SK-N-SH (cell line): Measurements from ENCODE around the gene MCM8. TPM values are rescaled to one million over a fixed set of nuclear protein-coding genes. Genes with fewer than 3 reads are reported as not detected.

ENCODE experiments used
- CTCF ChIA-PET: fragments of 300-600, 350-600 bp; formaldehyde crosslinking; extraction: SDS; loops from one replicate; lab custom pipeline; 2021; lab: Yijun Ruan, JAX
- POLR2A ChIA-PET: fragments of 350-600 bp; sonication (Branson Sonifier 250); formaldehyde crosslinking; extraction: SDS; loops from one replicate; lab custom pipeline; 2020; ENCODE audit warnings: antibody characterized with exemption, inconsistent platforms; lab: Yijun Ruan, JAX
- DNase-seq: peaks from one replicate; pipeline ENCODE4 v3.0.0; 2012
- H2AFZ ChIP-seq: fragments of 200-600 bp; sonication (generic); 2 replicates; pipeline ENCODE4 v1.8.1; 2016; ENCODE audit warnings: antibody characterized with exemption, mild to moderate bottlenecking, low read depth
- H3F3A ChIP-seq: fragments of 200-600 bp; sonication (generic); replicated peaks from 2 replicates; pipeline ENCODE3; 2016; ENCODE audit warnings: antibody characterized with exemption, mild to moderate bottlenecking; ENCODE audit not compliant: insufficient read depth
- H3K27ac ChIP-seq, 2 experiments: fragments of 200-500 bp in 1 of 2; fragments of 200-600 bp in 1 of 2; sonication (Bioruptor generic) in 1 of 2; sonication (generic), shearing (Covaris generic) in 1 of 2; 2 replicates each; pipeline versions ENCODE4 v1.5.1 to v1.6.1; 2014 to 2016; ENCODE audit warnings: low read depth in 2 of 2, inconsistent platforms in 1 of 2, low read length in 1 of 2, mild to moderate bottlenecking in 1 of 2, mixed read lengths in 1 of 2
- H3K27me3 ChIP-seq: fragments of 200-600 bp; sonication (generic), shearing (Covaris generic); 2 replicates; pipeline ENCODE4 v1.6.1; 2016; ENCODE audit warnings: mixed run types; ENCODE audit not compliant: insufficient read depth
- H3K36me3 ChIP-seq, 2 experiments: fragments of 200-500 bp in 1 of 2; fragments of 200-600 bp in 1 of 2; sonication (Bioruptor generic) in 1 of 2; sonication (generic) in 1 of 2; replicated peaks in 1 of 2; 2 replicates each; pipeline versions ENCODE3 to v1.5.1; 2014 to 2016; ENCODE audit warnings: low read length in 1 of 2, mild to moderate bottlenecking in 1 of 2; ENCODE audit not compliant: insufficient read depth in 2 of 2, control insufficient read depth in 1 of 2
- H3K4me1 ChIP-seq, 2 experiments: fragments of 200-500 bp in 1 of 2; fragments of 200-600 bp in 1 of 2; sonication (Bioruptor generic) in 1 of 2; sonication (generic), shearing (Covaris generic) in 1 of 2; 2 replicates each; pipeline versions ENCODE4 v1.5.1 to v1.6.1; 2014 to 2016; ENCODE audit warnings: low read depth in 1 of 2, low read length in 1 of 2, mixed run types in 1 of 2; ENCODE audit not compliant: insufficient read depth in 2 of 2, control insufficient read depth in 1 of 2
- H3K4me2 ChIP-seq: fragments of 200-600 bp; sonication (generic), shearing (Covaris generic); 2 replicates; pipeline ENCODE4 v1.6.1; 2017; ENCODE audit warnings: mixed run types
- H3K4me3 ChIP-seq, 2 experiments: fragments of 200-500 bp in 1 of 2; fragments of 200-600 bp in 1 of 2; sonication (Bioruptor generic) in 1 of 2; sonication (generic), shearing (Covaris generic) in 1 of 2; 2 replicates each; pipeline versions ENCODE4 v1.5.1 to v1.8.1; 2014 to 2016; ENCODE audit warnings: low read depth in 2 of 2, inconsistent platforms in 1 of 2, low read length in 1 of 2, mild to moderate bottlenecking in 1 of 2, mixed read lengths in 1 of 2, moderate library complexity in 1 of 2
- H3K79me2 ChIP-seq: fragments of 200-600 bp; sonication (generic); 2 replicates; pipeline ENCODE4 v1.8.1; 2017; ENCODE audit warnings: mild to moderate bottlenecking; ENCODE audit not compliant: insufficient read depth
- H3K9ac ChIP-seq: fragments of 200-600 bp; sonication (generic); 2 replicates; pipeline ENCODE4 v1.6.1; 2017; ENCODE audit warnings: mixed run types
- H3K9me2 ChIP-seq: fragments of 200-600 bp; sonication (generic); 2 replicates; pipeline ENCODE4 v1.6.1; 2017; ENCODE audit warnings: mixed run types
- H3K9me3 ChIP-seq: fragments of 200-600 bp; sonication (generic); 2 replicates; pipeline ENCODE4 v1.6.1; 2017; ENCODE audit warnings: mixed run types, mild to moderate bottlenecking, moderate library complexity
- H4K20me1 ChIP-seq: fragments of 200-600 bp; sonication (generic); 2 replicates; pipeline ENCODE4 v1.6.1; 2017; ENCODE audit warnings: mild to moderate bottlenecking, mixed run types; ENCODE audit not compliant: insufficient read depth
- CHD2 ChIP-seq: fragments of 150-350 bp; IDR thresholded peaks from 2 replicates; pipeline ENCODE4 v1.6.1; 2018; ENCODE audit warnings: low read length; ENCODE audit not compliant: partially characterized antibody
- EZH2phosphoT487 ChIP-seq: fragments of 200-600 bp; sonication (generic); IDR thresholded peaks from 2 replicates; pipeline ENCODE4 v1.6.1; 2017; ENCODE audit warnings: low read depth, mixed run types, mild to moderate bottlenecking, antibody characterized with exemption, moderate library complexity, borderline replicate concordance
- GABPA ChIP-seq: IDR thresholded peaks from 2 replicates; pipeline ENCODE4 v1.4.0; 2012; ENCODE audit warnings: low read depth, mild to moderate bottlenecking
- IRF3 ChIP-seq: fragments of 150-350 bp; IDR thresholded peaks from 2 replicates; pipeline ENCODE4 v1.6.1; 2016; ENCODE audit warnings: mild to moderate bottlenecking, low read depth, low read length
- MAX ChIP-seq: IDR thresholded peaks from 2 replicates; pipeline ENCODE4 v1.4.0; 2012; ENCODE audit warnings: low read depth
- MEF2A ChIP-seq: IDR thresholded peaks from 2 replicates; pipeline ENCODE4 v1.4.0; 2012; ENCODE audit warnings: low read depth, borderline replicate concordance
- NFIC ChIP-seq: IDR thresholded peaks from 2 replicates; pipeline ENCODE4 v1.4.0; 2012; ENCODE audit warnings: borderline replicate concordance
- NRF1 ChIP-seq: IDR thresholded peaks from 2 replicates; pipeline ENCODE4 v1.6.1; 2012; ENCODE audit warnings: low read depth, mild to moderate bottlenecking, low read length
- POLR2AphosphoS5 ChIP-seq: IDR thresholded peaks from 2 replicates; pipeline ENCODE4 v1.6.1; 2012; ENCODE audit warnings: low read depth, low read length
- RAD21 ChIP-seq: IDR thresholded peaks from 2 replicates; pipeline ENCODE4 v1.6.1; 2012; ENCODE audit warnings: mild to moderate bottlenecking, low read length
- RCOR1 ChIP-seq: fragments of 150-350 bp; IDR thresholded peaks from 2 replicates; pipeline ENCODE4 v1.6.1; 2017; ENCODE audit warnings: antibody characterized with exemption, low read length
- RFX5 ChIP-seq: IDR thresholded peaks from 2 replicates; pipeline ENCODE4 v1.6.1; 2012; ENCODE audit warnings: mild to moderate bottlenecking, improper control_type of control experiment, low read length
- RXRA ChIP-seq: IDR thresholded peaks from 2 replicates; pipeline ENCODE4 v1.4.0; 2012; ENCODE audit warnings: low read depth, mild to moderate bottlenecking, borderline replicate concordance
- SMC3 ChIP-seq: IDR thresholded peaks from 2 replicates; pipeline ENCODE4 v1.6.1; 2012; ENCODE audit warnings: low read depth, low read length, improper control_type of control experiment
- TAF1 ChIP-seq: IDR thresholded peaks from 2 replicates; pipeline ENCODE4 v1.6.1; 2012; ENCODE audit warnings: low read depth, mild to moderate bottlenecking, low read length, moderate library complexity, borderline replicate concordance
- USF2 ChIP-seq: fragments of 150-350 bp; IDR thresholded peaks from 2 replicates; pipeline ENCODE4 v1.6.1; 2017; ENCODE audit warnings: antibody characterized with exemption, low read length, low read depth, borderline replicate concordance
- YY1 ChIP-seq: IDR thresholded peaks from 2 replicates; pipeline ENCODE4 v1.4.0; 2012; ENCODE audit warnings: low read depth, mild to moderate bottlenecking
- ZBTB33 ChIP-seq: IDR thresholded peaks from 2 replicates; pipeline ENCODE4 v1.4.0; 2012; ENCODE audit warnings: low read depth, borderline replicate concordance
- WGBS: methylation state at CpG from one replicate; pipeline ENCODE4 v1.1.6; 2017; ENCODE audit warnings: low lambda C conversion rate; 5-methylcytosine and 5-hydroxymethylcytosine counted together
- polyA plus RNA-seq, 3 experiments: library from polyadenylated mRNA; depleted of rRNA; stranded (reverse); fragments of >200 nt; gene quantifications; 2 replicates each; pipeline ENCODE4 v1.2.3, GENCODE V29; 2012

The MCM8 gene
- polyA plus RNA-seq, 1 of the 3 experiments (the other 2 are of a cell fraction) = 4.0 TPM

GRCh38 chr20:5920581-5920980 is 29.9 kb upstream of the MCM8 start:
- peaks cover 9% of the 10 kb centered on the region for H3F3A ChIP-seq
- no peaks in the 10 kb centered on the region for H3K79me2 ChIP-seq
- no peak overlapping the region for H3K4me2 ChIP-seq
- 74% methylated on average over 1 of the region's 1 CpG for WGBS
- peak overlapping the region; percentile 39; the same call in 1 of the 2 replicates for H2AFZ ChIP-seq
- no peak for TF ChIP-seq NRF1
- TF ChIP-seq MAX = no peak
- no peak for TF ChIP-seq RXRA
- TF ChIP-seq EZH2phosphoT487 = no peak
- no peak for TF ChIP-seq MEF2A
- TF ChIP-seq IRF3 = no peak
- no peak for TF ChIP-seq CHD2
- no peak for TF ChIP-seq YY1
- TF ChIP-seq POLR2AphosphoS5 = no peak
- TF ChIP-seq TAF1 = no peak
- TF ChIP-seq ZBTB33 = no peak
- TF ChIP-seq USF2 = no peak
- TF ChIP-seq RCOR1 = no peak
- H3K9ac ChIP-seq = no peak overlapping the region
- H3K9me3 ChIP-seq = no peaks in the 10 kb centered on the region
- no peaks in the 10 kb centered on the region for H3K36me3 ChIP-seq
- peaks cover 0 to 14% of the 10 kb centered on the region in 2 experiments; a peak in 1 of 4 replicates for H3K4me1 ChIP-seq
- H3K9me2 ChIP-seq = no peaks in the 10 kb centered on the region
- POLR2A ChIA-PET = interaction anchor here (0.6 kb wide), 1 partner anchor 18 kb away, joined by 3 read pairs; no protein-coding TSS in a partner anchor
- H3K27me3 ChIP-seq = no peaks in the 10 kb centered on the region
- no peak overlapping the region for H3K27ac ChIP-seq
- CTCF ChIA-PET = no interaction called here
- H4K20me1 ChIP-seq = no peaks in the 10 kb centered on the region
- no peak overlapping the region for H3K4me3 ChIP-seq
- no peak for DNase-seq

- TF ChIP-seq RFX5 (no peak), MAX (no peak), RAD21 (no peak), EZH2phosphoT487 (no peak), SMC3 (no peak), RXRA (no peak), GABPA (no peak), YY1 (no peak), CHD2 (no peak), NFIC (no peak)
- Histone ChIP-seq H3F3A (peaks cover 9% of the 10 kb centered on the region), H3K79me2 (no peaks in the 10 kb centered on the region), H3K9me2 (no peaks in the 10 kb centered on the region), H3K4me1 (peaks cover 3 to 14% of the 10 kb centered on the region in 2 experiments; a peak in 2 of 4 replicates), H3K4me2 (no peak overlapping the region), H3K27ac (no peak overlapping the region), H3K9me3 (no peaks in the 10 kb centered on the region), H3K4me3 (no peak overlapping the region), H2AFZ (no peak overlapping the region), H3K9ac (no peak overlapping the region), H4K20me1 (no peaks in the 10 kb centered on the region), H3K27me3 (no peaks in the 10 kb centered on the region), H3K36me3 (no peaks in the 10 kb centered on the region)
- WGBS = 51% methylated on average over 5 of the region's 5 CpGs
- POLR2A ChIA-PET = interaction anchor here (0.5 kb wide), 1 partner anchor 173 kb away, joined by 3 read pairs; no protein-coding TSS in a partner anchor
- no peak for DNase-seq
- CTCF ChIA-PET = interaction anchor here (1.0 to 1.3 kb wide), 2 partner anchors 10 to 98 kb away, joined by 3 read pairs; no protein-coding TSS in a partner anchor
These were observed 27.0 kb upstream of the MCM8 start for GRCh38 chr20:5923493-5923892.
